Tracheal epithelial cell (primary cell): ENCODE measurements around the gene SP2. TPM values are rescaled to one million over a fixed set of nuclear protein-coding genes. Genes with fewer than 3 reads are reported as not detected.

Experiments
- total RNA-seq: library from RNA; depleted of rRNA; stranded (reverse); fragments of >200 nt; gene quantifications from 2 replicates; pipeline ENCODE4 v1.2.1, GENCODE V29; 2014

The SP2 gene
- total RNA-seq: 0.24 and 0.43 TPM in 2 replicates

DNA sequence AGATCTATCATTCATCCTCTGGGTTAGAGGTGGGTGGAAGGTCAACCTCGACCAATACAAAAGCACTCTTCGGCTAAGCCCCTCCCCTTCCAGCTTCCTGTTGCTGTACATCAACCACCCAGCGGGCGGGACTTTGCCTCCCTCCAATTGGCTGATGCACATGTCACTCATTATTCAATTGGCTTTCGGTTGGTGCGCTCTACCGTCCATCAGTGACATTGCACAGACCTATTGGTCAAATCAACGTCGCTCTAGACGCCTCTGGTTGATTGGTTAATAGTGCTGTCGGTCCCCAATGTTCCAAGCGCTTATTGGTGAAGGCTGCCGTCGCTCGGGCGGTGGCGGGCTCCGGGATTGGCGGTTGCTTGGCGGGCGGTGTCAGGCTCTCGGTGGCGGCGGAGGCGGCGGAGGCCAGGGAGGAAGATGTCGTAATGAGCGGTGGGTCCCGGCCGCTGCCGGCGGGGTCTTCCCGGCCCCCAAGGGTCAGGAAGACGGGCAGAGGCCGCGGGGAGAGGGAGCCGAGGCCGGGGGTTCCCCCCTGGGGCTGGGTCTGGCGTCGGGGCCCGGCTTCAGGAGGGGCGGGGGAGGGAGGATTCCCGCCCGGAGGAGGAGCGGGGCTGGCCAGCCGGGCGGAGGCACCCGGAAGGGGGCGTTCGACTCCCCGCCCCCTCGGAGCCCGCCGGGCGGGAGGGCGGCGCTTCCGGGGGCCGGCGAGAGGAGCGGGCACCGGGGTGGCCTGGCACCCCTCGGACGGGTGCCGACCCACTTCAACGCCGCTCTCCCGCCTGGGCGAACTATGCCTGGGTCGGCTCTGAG is at the start of gene SP2:
Gene SP2 (plus strand): TSS at position 381 of the 816 bp plus-strand sequence. CDS start 51 bp downstream, at position 432.

DNA sequence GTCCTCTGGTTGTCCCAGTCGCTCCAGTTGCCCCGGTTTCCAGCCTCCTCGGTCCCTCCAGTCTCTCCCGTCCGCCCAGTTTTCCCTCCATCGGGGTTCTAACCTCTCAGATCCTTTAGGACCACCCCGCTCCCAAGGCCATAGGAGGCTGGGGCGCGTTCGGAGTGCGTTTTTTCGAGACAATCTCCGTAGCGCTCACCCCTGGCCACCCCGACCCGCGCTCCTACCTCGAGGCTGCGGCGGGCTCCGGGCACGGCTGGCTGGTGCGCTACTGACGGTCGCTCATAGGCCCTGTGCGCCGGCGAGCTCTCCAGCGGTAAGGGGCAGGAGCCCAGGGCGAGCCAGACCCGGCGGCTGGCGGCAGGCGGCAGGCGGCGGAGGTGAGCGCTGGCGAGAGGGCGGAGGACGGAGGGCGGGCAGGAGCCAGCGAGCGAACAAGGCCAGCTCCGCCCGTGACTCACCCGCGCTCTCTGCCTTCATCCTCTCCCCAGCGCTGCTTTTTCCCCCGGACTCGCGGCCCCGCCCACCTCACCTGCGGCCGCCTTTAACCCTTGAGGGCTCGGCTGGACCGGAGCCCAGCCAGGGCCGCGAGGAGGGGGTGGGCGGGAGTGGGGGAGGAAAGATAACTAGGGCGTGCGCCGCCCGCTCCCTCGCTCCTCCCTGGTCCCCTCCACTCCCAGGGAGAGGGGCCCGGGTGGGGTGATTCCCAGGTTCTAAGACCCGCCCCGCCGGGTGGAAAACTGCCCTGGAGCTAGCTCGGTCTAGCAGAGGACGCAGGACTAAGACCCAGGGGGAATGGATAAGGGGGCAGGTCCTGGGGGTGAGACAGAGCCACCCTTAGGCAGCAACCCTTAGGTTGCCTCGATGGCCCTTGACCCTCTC is 45.1 kb upstream of the SP2 start, which contains the start of gene SP6:
Gene SP6 (minus strand): TSS at position 472 of the 882 bp plus-strand sequence. CDS start 2,734 bp downstream, outside the sequence.

DNA sequence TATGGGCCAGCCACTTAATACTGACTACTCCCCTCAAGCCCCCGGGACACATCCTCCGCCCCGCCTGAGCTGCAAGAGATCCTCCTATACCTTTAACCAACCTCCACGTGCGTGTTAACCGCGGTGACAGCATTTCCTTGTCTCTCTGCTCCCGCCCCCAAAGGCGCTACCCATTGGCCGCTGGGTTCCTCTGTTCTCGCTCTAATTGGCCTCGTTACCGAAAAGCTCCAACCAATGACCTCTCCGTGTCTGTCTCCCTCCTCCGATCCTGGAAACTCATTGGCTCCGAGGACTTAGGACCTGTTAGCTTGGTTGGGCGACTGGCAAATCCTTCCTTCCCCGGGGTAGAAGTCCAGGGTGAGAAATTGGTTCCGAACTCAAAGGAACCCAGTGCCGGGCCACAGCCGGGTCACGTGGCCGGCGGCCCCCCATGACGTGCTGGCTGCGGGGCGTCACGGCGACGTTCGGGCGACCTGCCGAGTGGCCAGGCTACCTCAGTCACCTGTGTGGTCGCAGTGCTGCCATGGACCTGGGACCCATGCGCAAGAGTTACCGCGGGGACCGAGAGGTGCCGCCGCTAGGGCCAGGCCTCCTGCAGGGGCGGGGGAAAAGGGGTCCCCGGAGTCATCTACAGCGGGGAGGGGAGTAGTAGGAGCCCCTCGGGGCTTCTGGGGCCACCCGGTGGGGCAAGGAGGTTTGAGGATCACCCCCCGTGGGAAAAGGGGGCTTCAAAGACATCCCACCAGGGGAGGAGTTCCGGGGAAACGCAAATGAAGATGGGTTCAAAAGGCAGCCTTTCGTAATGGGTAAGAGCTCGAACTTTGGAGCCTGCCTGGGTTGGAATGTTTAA is 45.4 kb downstream of the SP2 start, which contains the start of gene PNPO:
Gene PNPO (plus strand): TSS at position 326 of the 850 bp plus-strand sequence. CDS start 105 bp downstream, at position 431.

DNA sequence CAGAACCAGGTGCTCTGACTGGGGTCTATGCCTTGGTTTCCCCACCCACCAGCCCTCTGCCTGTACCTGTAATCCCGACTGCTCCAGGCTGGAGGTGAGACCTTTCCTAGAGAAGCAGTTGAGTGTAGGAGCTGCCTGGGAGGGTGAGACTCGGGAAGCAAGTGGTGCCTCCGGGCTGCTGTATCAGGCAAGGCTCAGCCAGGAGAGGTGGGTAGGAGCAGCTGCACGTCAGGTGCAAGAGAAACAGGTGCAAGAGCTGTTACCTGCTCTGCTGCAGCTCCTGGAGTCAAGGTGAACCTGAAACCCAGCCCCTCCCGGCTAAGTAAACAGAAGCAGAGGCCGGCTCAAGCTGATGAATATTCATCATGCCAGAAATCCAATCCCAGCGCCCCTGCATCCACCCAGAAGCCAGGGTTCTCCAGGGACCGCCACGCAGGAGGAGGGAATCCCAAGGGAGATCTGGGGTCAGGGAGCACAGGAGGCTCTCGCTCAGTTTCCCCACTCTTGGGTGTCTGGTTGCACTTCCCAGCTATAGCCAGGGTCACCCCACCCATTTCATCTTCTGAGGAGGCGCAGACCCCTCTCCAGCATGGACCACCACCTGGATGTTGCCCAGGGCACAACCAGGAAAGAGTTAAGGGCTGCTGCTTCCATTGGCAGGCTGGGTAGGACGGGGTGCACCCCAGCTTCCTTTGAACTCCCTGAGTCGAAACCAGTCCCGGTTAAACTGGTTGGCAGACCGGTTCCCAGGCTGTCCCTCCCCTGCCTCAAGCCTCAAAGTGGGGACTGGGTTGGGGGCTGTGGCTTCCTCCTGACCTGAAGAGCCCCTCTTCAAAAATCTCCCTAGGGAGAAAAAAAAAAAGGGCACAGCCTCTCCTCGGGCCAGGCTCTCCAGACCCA is 61.8 kb downstream of the SP2 start, which contains the start of gene PRR15L:
Gene PRR15L (minus strand): TSS at position 293 of the 900 bp plus-strand sequence. CDS start 4,649 bp downstream, outside the sequence.

DNA sequence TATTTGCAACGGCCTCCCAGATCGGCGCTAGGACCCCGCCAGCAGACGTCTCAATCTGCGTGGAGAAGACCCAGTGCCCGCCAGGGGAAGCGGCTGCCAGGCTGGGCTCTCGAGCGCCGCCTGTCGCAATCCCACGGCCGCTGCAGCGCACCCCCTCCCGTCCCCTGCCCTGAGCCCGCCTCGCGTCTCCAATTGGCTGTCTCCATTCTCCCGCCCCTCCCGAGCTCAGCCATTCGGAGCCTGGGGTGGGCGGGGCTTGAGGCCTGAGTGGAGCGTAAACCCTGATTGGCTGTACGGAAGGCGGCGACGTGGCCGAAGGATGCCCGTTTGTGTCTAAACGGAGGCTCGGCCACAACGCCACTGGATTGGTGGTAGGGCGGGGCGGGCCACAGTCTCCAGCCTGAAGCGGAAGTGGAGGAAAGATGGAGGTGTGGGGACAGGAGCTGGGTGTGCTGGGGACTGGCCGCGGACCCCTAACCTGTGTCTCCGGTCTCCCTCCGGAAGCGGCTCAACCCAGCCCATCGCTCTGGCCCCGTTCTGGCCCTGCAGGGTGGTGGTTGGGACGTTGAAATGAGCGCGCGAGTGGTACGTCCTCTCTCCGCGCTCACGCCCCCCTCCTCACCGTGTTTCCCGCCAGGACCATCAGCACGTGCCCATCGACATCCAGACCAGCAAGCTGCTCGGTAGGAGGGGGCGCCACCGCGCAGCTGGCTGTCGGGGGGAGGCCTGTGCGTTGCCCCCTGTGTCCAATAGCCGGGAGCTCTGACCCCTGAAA is 74.9 kb downstream of the SP2 start, which contains the start of gene CDK5RAP3:
Gene CDK5RAP3 (plus strand): TSS at position 389 of the 775 bp plus-strand sequence. CDS start 34 bp downstream, at position 423.

Other genes starting within 250 kb of the SP2 start
- 295 and 318 TPM in 2 replicates for gene KPNB1, start 246.3 kb upstream of the SP2 start, total RNA-seq
- 8.1 and 8.9 TPM in 2 replicates for gene TBKBP1, start 202.1 kb upstream of the SP2 start, total RNA-seq
- not detected in 2 replicates for gene TBX21, start 163.0 kb upstream of the SP2 start, total RNA-seq
- 0.43 and 2.7 TPM in 2 replicates for gene OSBPL7, start 74.4 kb upstream of the SP2 start, total RNA-seq
- 17.6 and 18.8 TPM in 2 replicates for gene MRPL10, start 64.7 kb upstream of the SP2 start, total RNA-seq
- gene LRRC46, start 64.6 kb upstream of the SP2 start, total RNA-seq: not detected in 2 replicates
- gene SCRN2, start 55.0 kb upstream of the SP2 start, total RNA-seq: 19.2 and 28.9 TPM in 2 replicates
- gene SP6, start 45.1 kb upstream of the SP2 start, total RNA-seq: 1.9 and 2.2 TPM in 2 replicates
- 46.9 and 52.8 TPM in 2 replicates for gene PNPO, start 45.3 kb downstream of the SP2 start, total RNA-seq
- 3.6 and 3.8 TPM in 2 replicates for gene PRR15L, start 61.6 kb downstream of the SP2 start, total RNA-seq
- 42.4 and 43.5 TPM in 2 replicates for gene CDK5RAP3, start 74.9 kb downstream of the SP2 start, total RNA-seq
- gene COPZ2, start 141.6 kb downstream of the SP2 start, total RNA-seq: 4.8 and 9.8 TPM in 2 replicates
- 116 and 137 TPM in 2 replicates for gene NFE2L1, start 152.1 kb downstream of the SP2 start, total RNA-seq
- gene CBX1, start 205.2 kb downstream of the SP2 start, total RNA-seq: 26.6 and 50.4 TPM in 2 replicates
- 10.7 and 12.0 TPM in 2 replicates for gene SNX11, start 211.5 kb downstream of the SP2 start, total RNA-seq